HFFc6 (cell line): ENCODE measurements around the gene THSD7A. TPM values are rescaled to one million over a fixed set of nuclear protein-coding genes. Genes with fewer than 3 reads are reported as not detected.

Experiments
- DNase-seq: peaks from one replicate; pipeline ENCODE4 v3.0.0-alpha.2; 2018
- H3K27ac Mint-ChIP-seq: 2 replicates; pipeline ENCODE4 v1.8.0; 2020; ENCODE audit warnings: mild to moderate bottlenecking, mixed read lengths
- H3K27me3 Mint-ChIP-seq: 2 replicates; pipeline ENCODE4 v1.8.0; 2021; ENCODE audit warnings: mild to moderate bottlenecking, moderate library complexity, mixed read lengths; ENCODE audit not compliant: insufficient read depth
- H3K36me3 Mint-ChIP-seq: 2 replicates; pipeline ENCODE4 v1.8.0; 2021; ENCODE audit warnings: low read depth, mixed read lengths
- H3K4me1 Mint-ChIP-seq: 2 replicates; pipeline ENCODE4 v1.8.0; 2020; ENCODE audit warnings: low read depth, mixed read lengths
- H3K4me3 Mint-ChIP-seq: 2 replicates; pipeline ENCODE4 v1.8.0; 2020; ENCODE audit warnings: mild to moderate bottlenecking, moderate library complexity, mixed read lengths
- H3K9me3 Mint-ChIP-seq: 2 replicates; pipeline ENCODE4 v1.8.0; 2020; ENCODE audit warnings: mild to moderate bottlenecking, mixed read lengths
- total RNA-seq, 6 experiments: library from RNA; stranded (reverse); fragmentation: NEBNext Ultra II Directional; extraction: Animal tissue kit (Norgen Biotek cat#: 25700); gene quantifications; 2 replicates in 1 of 6; 3 replicates in 5 of 6; pipeline ENCODE4 v1.2.3, GENCODE V29; 2021
- TF ChIP-seq, protein P1 (sequence below): fragments of 200-600 bp; sonication (generic); IDR thresholded peaks from 2 replicates; pipeline ENCODE4 v1.5.0; 2021; ENCODE audit warnings: antibody characterized with exemption, mild to moderate bottlenecking

THSD7A gene
- total RNA-seq, 6 experiments from 2014 or later, result not detected

DNA sequence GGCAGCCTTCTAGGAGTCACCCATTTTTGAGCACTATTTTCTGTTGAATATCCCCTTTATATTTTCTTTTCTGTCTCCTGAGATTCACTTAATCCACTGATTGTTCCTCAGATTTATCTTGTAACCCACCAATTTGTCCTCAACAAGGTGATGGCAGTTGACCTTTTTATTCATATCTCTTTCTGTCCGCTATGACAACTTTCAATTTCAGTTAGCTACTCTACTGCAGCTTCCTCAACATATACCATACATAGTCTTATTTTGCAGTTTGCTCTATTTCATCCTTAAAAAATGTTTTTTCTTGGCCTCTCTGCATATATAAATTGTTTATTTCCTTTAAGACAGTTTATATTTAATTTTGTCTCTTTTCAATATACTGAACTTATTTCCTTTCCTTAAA is 101.3 kb downstream of the THSD7A start:
- no peaks in the 10 kb centered on the region for H3K36me3 Mint-ChIP-seq
- peaks cover 25% of the 10 kb centered on the region for H3K9me3 Mint-ChIP-seq
- H3K4me1 Mint-ChIP-seq, result no peaks in the 10 kb centered on the region
- no peak overlapping the region for H3K27ac Mint-ChIP-seq
- no peak overlapping the region for H3K4me3 Mint-ChIP-seq
- TF ChIP-seq, protein P1, sequence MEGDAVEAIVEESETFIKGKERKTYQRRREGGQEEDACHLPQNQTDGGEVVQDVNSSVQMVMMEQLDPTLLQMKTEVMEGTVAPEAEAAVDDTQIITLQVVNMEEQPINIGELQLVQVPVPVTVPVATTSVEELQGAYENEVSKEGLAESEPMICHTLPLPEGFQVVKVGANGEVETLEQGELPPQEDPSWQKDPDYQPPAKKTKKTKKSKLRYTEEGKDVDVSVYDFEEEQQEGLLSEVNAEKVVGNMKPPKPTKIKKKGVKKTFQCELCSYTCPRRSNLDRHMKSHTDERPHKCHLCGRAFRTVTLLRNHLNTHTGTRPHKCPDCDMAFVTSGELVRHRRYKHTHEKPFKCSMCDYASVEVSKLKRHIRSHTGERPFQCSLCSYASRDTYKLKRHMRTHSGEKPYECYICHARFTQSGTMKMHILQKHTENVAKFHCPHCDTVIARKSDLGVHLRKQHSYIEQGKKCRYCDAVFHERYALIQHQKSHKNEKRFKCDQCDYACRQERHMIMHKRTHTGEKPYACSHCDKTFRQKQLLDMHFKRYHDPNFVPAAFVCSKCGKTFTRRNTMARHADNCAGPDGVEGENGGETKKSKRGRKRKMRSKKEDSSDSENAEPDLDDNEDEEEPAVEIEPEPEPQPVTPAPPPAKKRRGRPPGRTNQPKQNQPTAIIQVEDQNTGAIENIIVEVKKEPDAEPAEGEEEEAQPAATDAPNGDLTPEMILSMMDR, result no peak
- DNase-seq, result no peak
- no peaks in the 10 kb centered on the region for H3K27me3 Mint-ChIP-seq

DNA sequence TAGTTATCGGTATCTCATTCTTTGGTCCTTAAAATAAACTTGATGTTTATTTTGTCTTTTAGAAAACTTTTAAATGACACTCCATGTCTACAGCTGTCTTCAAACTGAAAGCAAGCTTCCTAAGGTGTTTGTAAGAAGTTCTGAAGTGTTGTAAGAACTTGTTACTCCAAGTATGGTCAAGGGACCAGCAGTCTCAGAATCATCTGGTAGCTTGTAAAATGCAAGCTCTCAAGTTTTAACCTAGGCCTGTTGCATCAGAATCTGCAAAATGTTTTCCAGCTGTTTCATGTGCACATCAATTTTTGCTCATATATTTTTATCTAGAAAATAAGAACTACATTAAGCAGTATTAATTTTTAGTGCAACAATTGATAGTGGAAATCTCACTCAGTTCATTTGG is 104.1 kb downstream of the THSD7A start:
- Mint-ChIP-seq H3K4me3 (no peak overlapping the region), H3K9me3 (peaks cover 24% of the 10 kb centered on the region), H3K36me3 (no peaks in the 10 kb centered on the region), H3K4me1 (no peaks in the 10 kb centered on the region), H3K27me3 (no peaks in the 10 kb centered on the region), H3K27ac (no peak overlapping the region)
- TF ChIP-seq, protein P1, result no peak
- DNase-seq, result no peak

DNA sequence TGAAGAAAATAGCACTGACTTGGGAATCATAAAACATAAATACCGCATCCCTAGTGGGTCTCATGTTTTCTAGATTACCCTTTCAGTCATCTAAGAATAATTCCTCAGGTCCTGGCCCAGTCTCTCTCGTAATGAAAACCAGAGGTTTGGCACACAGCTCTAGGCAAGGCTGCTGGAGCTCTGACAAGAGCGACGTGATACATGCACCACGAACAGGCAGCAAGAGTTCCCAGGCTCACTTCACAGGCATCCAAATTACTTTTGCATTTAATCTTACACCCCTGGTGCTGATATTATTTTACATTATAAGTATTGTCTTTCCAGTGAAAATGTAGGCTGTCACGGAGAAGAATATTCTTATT is 105.2 kb downstream of the THSD7A start:
- Mint-ChIP-seq H3K36me3 (no peaks in the 10 kb centered on the region), H3K9me3 (peaks cover 24% of the 10 kb centered on the region), H3K4me1 (no peaks in the 10 kb centered on the region), H3K4me3 (no peak overlapping the region), H3K27me3 (no peaks in the 10 kb centered on the region), H3K27ac (no peak overlapping the region)
- DNase-seq, result no peak
- TF ChIP-seq, protein P1, result no peak

DNA sequence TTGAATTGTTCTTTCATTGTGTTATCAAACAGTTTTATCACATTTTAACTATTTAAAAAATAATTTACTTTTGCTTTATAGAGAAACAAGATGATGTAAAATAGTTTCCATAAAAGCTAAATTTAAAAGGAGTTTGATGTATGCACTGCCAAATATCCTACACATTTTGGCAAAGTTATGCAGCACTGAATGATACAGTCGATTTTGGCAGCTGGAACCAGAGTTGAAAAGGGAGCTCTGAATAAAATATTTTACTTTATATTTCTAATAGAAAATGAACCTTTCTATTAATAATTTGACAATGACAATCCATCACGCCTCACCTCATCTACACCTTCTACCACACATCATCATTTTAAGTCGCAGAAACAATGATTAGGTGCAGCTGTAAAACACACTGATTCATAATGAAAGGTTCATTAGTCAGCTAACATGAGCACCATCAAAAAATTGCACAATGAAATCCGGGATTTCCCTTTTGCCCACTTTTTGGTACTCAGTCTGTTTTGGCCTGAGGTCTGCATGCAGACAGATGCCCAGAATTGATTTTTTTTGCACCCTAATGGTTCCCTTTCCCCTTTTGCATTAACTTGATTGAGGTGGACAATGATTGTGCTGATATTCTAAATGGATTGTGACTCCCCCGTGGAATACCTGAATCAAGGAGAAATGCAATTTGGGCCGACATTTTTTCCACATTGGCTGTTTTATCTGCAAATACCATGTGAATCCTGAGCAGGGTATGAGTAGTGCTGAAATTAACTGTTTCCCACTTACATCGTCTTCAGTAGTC is 105.8 kb downstream of the THSD7A start:
- Mint-ChIP-seq H3K4me1 (no peaks in the 10 kb centered on the region), H3K4me3 (no peak overlapping the region), H3K9me3 (peaks cover 24% of the 10 kb centered on the region), H3K36me3 (no peaks in the 10 kb centered on the region), H3K27ac (no peak overlapping the region), H3K27me3 (no peaks in the 10 kb centered on the region)
- no peak for DNase-seq
- TF ChIP-seq, protein P1, result no peak

DNA sequence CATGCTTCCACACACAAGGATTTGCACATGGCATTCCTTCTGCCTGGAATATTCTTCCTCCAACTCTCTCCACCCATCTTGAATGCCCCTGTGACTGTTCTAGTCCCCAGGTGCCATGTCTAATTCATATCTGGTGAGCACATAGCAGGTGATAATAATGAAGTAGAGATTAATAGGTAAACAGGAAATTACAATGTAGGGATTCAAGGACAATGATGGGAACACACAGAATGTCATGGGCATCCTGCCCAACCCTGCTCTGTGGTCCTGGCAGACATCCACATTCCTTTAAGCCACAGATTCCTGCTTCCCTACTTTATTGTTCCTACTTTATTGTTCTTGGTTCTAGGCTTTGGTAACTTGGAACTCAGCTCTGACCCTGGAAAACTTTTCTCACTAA is 115.8 kb downstream of the THSD7A start:
- no peak for DNase-seq
- TF ChIP-seq, protein P1, result no peak
- no peak overlapping the region for H3K4me3 Mint-ChIP-seq
- no peaks in the 10 kb centered on the region; the same call in 1 of the 2 replicates for H3K27me3 Mint-ChIP-seq
- H3K9me3 Mint-ChIP-seq, result peaks cover 36% of the 10 kb centered on the region
- no peaks in the 10 kb centered on the region for H3K4me1 Mint-ChIP-seq
- no peaks in the 10 kb centered on the region for H3K36me3 Mint-ChIP-seq
- no peak overlapping the region for H3K27ac Mint-ChIP-seq
